HCT116 (cell line): ENCODE measurements around the gene NIM1K.

Experiments
- EZH2 ChIP-seq: fragments of 200-600 bp; sonication (generic); IDR thresholded peaks from 2 replicates; pipeline ENCODE4 v1.6.1; 2017; ENCODE audit warnings: antibody characterized with exemption, mixed run types
- POLR2A ChIP-seq: IDR thresholded peaks from 2 replicates; pipeline ENCODE4 v1.7.0; 2011; ENCODE audit warnings: borderline replicate concordance; ENCODE audit not compliant: insufficient read depth, insufficient read length; ENCODE audit errors: extremely low read depth
- TF ChIP-seq, protein P1 (sequence below), 3 experiments: fragments of 200-600 bp in 1 of 3; sonication (generic) in 1 of 3; IDR thresholded peaks in 2 of 3; conservative IDR thresholded peaks in 1 of 3; 2 replicates each; pipeline ENCODE4 v1.5.1; 2012 to 2017; ENCODE audit warnings: low read depth in 2 of 3, low read length in 2 of 3, antibody characterized with exemption in 1 of 3, borderline replicate concordance in 1 of 3, control low read depth in 1 of 3, mild to moderate bottlenecking in 1 of 3, mixed read lengths in 1 of 3, mixed run types in 1 of 3, moderate library complexity in 1 of 3; ENCODE audit not compliant: insufficient read depth in 1 of 3

- TF ChIP-seq, protein P1, sequence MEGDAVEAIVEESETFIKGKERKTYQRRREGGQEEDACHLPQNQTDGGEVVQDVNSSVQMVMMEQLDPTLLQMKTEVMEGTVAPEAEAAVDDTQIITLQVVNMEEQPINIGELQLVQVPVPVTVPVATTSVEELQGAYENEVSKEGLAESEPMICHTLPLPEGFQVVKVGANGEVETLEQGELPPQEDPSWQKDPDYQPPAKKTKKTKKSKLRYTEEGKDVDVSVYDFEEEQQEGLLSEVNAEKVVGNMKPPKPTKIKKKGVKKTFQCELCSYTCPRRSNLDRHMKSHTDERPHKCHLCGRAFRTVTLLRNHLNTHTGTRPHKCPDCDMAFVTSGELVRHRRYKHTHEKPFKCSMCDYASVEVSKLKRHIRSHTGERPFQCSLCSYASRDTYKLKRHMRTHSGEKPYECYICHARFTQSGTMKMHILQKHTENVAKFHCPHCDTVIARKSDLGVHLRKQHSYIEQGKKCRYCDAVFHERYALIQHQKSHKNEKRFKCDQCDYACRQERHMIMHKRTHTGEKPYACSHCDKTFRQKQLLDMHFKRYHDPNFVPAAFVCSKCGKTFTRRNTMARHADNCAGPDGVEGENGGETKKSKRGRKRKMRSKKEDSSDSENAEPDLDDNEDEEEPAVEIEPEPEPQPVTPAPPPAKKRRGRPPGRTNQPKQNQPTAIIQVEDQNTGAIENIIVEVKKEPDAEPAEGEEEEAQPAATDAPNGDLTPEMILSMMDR (IDR thresholded peaks at IDR 0.05 in 2 of 3, conservative IDR thresholded peaks at IDR 0.05 in 1 of 3; ENCODE audit: borderline replicate concordance in 1 of 3, insufficient read depth in 1 of 3, low read depth in 2 of 3, low read length in 2 of 3): peak; percentile 35 to 46 (median 44); a peak in 5 of 6 replicates
- TF ChIP-seq EZH2 (no peak), POLR2A (no peak)
Measured at GRCh38 chr5:43231977-43232376, 40.0 kb downstream of the NIM1K start.
